HL-60 (cell line): Measurements from ENCODE around the gene RPL36.

ENCODE experiments used
- DNase-seq, 2 experiments: peaks; one replicate each; pipeline ENCODE4 v3.0.0-alpha.2; 2010 to 2020; ENCODE audit warnings: low read depth in 1 of 2, low spot score in 1 of 2
- H3K27ac ChIP-seq: fragments of 250-450 bp; sonication (Bioruptor Pico); replicated peaks from 2 replicates; pipeline ENCODE4 v1.5.1; 2020; ENCODE audit warnings: mild to moderate bottlenecking, moderate library complexity
- H3K27me3 ChIP-seq: fragments of 250-450 bp; sonication (Bioruptor Pico); 2 replicates; pipeline ENCODE4 v1.5.1; 2021; ENCODE audit warnings: mild to moderate bottlenecking, moderate library complexity; ENCODE audit not compliant: insufficient read depth, poor library complexity, severe bottlenecking
- H3K4me3 ChIP-seq: replicated peaks from 2 replicates; pipeline ENCODE4 v1.5.1; 2011; ENCODE audit warnings: mild to moderate bottlenecking, control low read depth, low read length; ENCODE audit not compliant: insufficient read depth
- GABPA ChIP-seq: IDR thresholded peaks from 2 replicates; pipeline ENCODE4 v1.6.1; 2012; ENCODE audit warnings: low read depth
- POLR2AphosphoS5 ChIP-seq: IDR thresholded peaks from 2 replicates; pipeline ENCODE4 v1.6.1; 2012; ENCODE audit warnings: low read depth
- SPI1 ChIP-seq: IDR thresholded peaks from 2 replicates; pipeline ENCODE4 v1.6.1; 2012; ENCODE audit warnings: low read depth, mild to moderate bottlenecking, borderline replicate concordance
- TF ChIP-seq, protein P1 (sequence below): IDR thresholded peaks from one replicate; pipeline ENCODE4 v1.5.1; 2011; ENCODE audit warnings: low read length, control low read depth, inconsistent platforms; ENCODE audit not compliant: insufficient read depth
- TF ChIP-seq, protein P2 (sequence below): IDR thresholded peaks from 2 replicates; pipeline ENCODE4 v1.6.1; 2012; ENCODE audit warnings: low read depth; ENCODE audit not compliant: insufficient replicate concordance

Gene RPL36

GRCh38 chr19:5652261-5652660 lies 37.8 kb upstream of the RPL36 start:
- H3K27ac ChIP-seq: no peak overlapping the region
- no peak for TF ChIP-seq POLR2AphosphoS5
- TF ChIP-seq GABPA: no peak
- TF ChIP-seq, protein P1, sequence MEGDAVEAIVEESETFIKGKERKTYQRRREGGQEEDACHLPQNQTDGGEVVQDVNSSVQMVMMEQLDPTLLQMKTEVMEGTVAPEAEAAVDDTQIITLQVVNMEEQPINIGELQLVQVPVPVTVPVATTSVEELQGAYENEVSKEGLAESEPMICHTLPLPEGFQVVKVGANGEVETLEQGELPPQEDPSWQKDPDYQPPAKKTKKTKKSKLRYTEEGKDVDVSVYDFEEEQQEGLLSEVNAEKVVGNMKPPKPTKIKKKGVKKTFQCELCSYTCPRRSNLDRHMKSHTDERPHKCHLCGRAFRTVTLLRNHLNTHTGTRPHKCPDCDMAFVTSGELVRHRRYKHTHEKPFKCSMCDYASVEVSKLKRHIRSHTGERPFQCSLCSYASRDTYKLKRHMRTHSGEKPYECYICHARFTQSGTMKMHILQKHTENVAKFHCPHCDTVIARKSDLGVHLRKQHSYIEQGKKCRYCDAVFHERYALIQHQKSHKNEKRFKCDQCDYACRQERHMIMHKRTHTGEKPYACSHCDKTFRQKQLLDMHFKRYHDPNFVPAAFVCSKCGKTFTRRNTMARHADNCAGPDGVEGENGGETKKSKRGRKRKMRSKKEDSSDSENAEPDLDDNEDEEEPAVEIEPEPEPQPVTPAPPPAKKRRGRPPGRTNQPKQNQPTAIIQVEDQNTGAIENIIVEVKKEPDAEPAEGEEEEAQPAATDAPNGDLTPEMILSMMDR: no peak
- TF ChIP-seq, protein P2, sequence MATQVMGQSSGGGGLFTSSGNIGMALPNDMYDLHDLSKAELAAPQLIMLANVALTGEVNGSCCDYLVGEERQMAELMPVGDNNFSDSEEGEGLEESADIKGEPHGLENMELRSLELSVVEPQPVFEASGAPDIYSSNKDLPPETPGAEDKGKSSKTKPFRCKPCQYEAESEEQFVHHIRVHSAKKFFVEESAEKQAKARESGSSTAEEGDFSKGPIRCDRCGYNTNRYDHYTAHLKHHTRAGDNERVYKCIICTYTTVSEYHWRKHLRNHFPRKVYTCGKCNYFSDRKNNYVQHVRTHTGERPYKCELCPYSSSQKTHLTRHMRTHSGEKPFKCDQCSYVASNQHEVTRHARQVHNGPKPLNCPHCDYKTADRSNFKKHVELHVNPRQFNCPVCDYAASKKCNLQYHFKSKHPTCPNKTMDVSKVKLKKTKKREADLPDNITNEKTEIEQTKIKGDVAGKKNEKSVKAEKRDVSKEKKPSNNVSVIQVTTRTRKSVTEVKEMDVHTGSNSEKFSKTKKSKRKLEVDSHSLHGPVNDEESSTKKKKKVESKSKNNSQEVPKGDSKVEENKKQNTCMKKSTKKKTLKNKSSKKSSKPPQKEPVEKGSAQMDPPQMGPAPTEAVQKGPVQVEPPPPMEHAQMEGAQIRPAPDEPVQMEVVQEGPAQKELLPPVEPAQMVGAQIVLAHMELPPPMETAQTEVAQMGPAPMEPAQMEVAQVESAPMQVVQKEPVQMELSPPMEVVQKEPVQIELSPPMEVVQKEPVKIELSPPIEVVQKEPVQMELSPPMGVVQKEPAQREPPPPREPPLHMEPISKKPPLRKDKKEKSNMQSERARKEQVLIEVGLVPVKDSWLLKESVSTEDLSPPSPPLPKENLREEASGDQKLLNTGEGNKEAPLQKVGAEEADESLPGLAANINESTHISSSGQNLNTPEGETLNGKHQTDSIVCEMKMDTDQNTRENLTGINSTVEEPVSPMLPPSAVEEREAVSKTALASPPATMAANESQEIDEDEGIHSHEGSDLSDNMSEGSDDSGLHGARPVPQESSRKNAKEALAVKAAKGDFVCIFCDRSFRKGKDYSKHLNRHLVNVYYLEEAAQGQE: no peak
- TF ChIP-seq SPI1: no peak

DNA sequence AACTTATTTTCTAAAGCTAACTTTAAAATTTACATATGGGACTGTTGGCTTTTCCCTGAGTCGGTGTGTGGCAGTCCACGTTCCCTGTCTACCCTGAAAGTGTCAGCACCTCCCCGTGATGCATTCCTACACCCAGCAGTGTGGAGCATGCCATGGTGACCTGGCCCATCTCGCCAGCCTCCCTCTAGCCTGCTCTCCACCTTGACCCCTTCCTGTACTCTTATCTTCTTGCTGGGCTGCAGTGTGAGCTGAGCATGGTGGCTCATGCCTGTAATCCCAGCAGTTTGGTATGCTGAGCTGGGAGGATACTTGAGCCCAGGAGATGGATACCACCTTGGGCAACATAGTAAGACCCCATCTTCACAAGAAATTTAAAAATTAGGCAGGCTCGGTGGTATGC lies 35.2 kb upstream of the RPL36 start:
- Histone ChIP-seq H3K27me3 (no peaks in the 10 kb centered on the region), H3K27ac (no peak overlapping the region), H3K4me3 (no peak overlapping the region)
- no peak for DNase-seq
- TF ChIP-seq, protein P2: no peak
- TF ChIP-seq, protein P1: no peak
- TF ChIP-seq SPI1: no peak
- no peak for TF ChIP-seq GABPA
- TF ChIP-seq POLR2AphosphoS5: no peak; the same call in 1 of the 2 replicates

More at GRCh38 chr19:5652261-5652660, 37.8 kb upstream of the RPL36 start:
- DNase-seq: no peak
- H3K27me3 ChIP-seq: no peaks in the 10 kb centered on the region
- no peak overlapping the region for H3K4me3 ChIP-seq

GRCh38 chr19:5655412-5655811 lies 34.7 kb upstream of the RPL36 start:
- H3K4me3 ChIP-seq: no peak overlapping the region

More at GRCh38 chr19:5655412-5655811, 34.7 kb upstream of the RPL36 start:
- no peak for DNase-seq
- Histone ChIP-seq H3K27me3 (no peaks in the 10 kb centered on the region), H3K27ac (no peak overlapping the region)
- TF ChIP-seq SPI1 (no peak), GABPA (no peak), POLR2AphosphoS5 (no peak)
- TF ChIP-seq, protein P2: no peak
- TF ChIP-seq, protein P1: no peak
